ENCODE measurements around the gene ARHGAP32.
"Not testable (repeated sequence)": the region's sequence is repeated elsewhere in the genome, so short reads cannot be mapped to it uniquely, and the experiment has no call there.

ARHGAP32 gene

DNA sequence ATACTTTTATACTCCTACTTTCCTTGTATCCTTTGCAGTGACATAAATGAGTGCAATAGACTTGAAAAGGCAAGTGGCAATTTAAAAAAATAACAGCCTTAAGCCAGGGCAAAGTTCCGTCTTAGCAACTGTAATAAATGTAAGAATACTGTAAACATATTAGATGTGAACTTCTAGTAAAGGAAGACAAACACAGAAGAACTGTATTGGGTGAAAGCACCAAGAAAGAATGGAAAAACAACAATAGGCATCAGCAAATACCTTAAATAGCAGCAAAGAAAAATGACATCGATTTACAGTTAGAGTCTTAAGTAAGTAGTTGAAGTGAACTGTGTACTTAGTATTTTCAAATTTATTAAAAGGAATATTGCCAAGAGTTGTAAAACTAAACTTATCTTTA, 174.0 kb downstream of the ARHGAP32 start:
- DNase-seq, result no peak

DNA sequence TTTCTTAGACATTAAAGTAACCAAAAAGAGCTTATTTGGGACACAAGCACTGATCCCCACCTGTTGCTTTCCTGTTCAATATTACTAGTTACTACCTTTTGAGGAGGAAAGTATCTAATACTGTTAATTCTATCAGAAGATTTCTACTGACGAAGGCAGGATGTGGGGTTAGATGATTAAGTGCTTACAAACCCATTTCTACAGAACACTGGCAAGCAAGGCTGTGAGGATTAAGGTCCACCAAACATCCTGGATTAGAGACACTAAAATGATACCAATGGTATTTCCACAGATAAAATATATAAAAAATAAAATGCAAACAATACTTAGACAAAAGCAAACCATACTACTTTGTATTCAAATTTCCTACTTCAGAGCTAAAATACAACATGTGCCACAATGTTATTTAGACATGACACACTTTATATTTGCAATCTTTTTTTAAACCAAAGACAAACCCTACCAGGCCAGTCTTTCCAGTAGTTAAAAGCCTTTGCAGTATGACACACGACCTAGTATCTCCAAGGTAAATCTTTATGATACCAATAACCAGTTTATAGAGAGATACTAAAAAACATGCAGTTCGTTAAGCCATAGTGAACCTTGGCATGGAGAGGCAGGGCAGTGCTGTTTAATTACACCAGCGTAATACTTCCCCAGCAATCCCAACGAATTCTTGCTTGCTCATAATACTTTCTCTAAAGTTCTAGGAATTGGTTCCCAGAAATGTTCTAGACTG, 178.2 kb downstream of the ARHGAP32 start:
- DNase-seq, result no peak

DNA sequence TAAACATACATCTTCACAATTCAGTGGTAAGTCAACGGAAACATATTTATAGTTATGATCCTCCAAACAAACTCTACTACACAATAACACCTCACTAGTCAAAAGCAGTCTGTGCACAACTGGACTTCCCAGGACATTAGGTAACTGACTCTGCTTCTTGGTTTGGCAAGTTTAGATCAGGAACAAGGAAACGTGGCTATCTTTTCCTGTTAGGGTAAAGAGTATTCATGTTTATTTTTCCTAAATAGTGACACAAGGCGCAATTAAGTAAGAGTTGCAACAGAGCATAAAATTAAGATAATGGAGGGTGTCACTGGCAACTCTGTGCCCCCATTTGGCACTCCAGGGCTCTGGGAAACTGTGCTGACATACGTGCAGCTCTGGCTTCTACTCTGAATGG, 179.2 kb downstream of the ARHGAP32 start:
- DNase-seq, result no peak

DNA sequence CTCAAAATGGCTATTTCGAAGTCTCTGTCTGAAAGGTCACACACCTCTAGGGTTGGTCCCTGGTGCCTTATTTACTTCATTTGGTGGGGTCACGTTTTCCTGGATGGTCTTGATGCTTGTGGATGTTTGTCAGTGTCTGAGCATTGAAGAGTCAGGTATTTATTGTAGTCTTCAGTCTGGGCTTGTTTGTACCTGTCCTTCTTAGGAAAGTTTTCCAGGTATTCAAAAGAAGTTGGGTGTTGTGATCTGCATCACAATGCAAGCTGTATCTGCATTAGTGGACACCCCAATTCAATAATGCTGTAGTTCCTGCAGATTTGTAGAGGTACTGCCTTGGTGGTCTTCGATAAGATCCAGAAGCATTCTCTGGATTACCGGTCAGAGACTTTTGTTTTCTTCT, 186.0 kb downstream of the ARHGAP32 start:
- DNase-seq, result no peak

DNA sequence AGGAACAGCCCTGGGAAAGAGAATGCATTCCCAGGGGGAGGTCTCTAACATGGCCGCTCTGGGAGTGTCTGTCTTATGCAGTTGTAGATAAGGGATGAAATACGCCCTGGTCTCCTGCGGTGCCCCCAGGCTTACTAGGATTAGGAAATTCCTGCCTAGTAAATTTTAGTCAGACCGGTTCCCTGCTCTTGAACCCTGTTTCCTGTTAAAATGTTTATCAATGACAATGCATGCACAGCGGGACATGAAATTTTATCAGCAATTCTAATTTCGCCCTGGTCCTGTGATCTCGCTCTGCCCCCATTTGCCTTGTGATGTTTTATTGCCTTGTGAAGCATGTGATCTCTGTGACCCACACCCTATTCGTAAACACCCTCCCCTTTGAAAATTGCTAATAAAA, 193.0 kb downstream of the ARHGAP32 start:
- not testable (repeated sequence) for DNase-seq

DNA sequence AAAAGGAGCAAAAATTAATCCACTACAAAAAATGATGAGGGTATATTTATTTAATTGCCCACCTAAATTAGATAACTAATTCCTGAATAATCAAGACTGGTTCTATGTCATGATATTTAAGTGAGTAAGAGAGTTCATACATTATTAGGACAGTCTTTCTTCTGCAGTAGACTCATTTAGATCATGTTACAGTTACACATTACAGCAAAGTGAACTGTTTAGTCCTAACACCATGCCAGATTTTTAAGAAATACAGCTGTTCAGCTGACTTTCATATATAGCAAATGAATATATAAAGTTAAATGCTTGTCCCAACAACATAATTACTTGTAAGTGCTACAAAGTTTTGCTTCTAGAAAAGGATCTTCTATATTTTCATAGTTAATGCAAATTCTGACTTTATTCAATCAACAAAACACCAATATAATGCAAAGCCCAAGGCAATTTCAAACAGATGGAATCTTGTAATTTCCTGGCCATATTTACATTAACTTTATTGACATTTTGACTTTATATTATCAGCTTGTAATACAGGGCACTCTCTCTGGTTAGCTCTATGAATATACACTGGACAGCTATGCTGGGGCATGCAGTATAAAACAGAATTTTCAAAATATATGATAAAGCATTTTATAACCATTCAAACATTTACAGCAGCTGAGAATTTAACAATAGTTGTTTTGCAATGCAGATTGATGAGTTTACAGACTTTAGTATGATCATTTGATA, 203.7 kb downstream of the ARHGAP32 start:
- no peak for DNase-seq

DNA sequence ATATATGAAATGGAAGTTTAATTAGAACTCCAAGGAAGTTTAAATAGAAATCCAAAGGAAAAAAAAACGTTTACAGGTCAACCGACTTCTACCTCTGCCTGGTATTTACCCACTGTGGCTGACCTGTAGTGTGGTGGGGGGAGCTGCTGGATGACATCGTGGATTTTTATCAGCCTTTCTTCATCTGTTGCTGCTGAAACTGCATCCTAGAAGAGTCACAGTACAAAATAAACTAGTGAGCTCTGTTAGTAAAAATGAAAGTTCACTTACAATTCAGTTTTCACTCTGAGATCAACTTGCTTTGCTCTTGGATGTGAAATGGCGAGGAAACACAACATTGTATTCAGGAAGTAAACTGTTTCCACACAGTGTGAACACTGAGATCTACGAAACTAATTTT, 206.2 kb downstream of the ARHGAP32 start:
- DNase-seq, result no peak

DNA sequence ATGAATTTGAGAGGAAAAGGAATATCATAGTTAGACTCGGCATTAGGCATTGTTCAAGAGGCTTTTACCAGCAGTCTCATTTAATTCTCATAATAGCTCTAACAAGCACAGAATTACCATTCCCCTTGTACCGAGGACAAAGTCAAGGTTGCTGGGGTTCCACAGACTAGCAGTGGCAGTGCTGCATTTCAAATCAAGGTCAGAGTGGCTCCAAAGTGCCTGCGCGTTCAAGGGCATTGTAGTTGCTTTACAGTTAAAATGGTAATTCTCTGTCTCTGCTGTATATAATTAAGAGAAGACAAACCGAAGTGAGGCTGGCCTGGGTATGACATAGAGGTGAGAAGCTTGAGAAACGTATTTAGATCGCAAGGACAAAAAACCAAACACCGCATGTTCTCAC, 209.1 kb downstream of the ARHGAP32 start:
- no peak for DNase-seq

DNA sequence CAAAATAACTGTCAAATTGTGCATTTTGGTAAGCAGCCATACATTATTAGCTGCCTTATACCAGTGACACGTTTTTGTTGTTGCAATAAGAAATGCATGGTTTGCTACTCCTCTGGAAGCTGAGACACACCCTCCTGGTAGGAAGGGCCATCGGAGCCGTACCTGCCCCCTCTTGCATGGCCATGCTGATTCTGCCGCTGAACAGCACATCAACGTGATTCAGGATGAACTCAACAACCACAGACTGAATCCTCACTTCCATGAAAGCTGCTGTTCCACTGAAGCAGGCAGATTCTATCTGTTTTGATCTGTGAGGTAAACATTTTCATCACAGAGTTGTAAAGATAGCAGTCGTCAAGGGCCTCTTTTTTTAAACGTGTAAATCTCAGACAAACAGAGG, 210.9 kb downstream of the ARHGAP32 start:
- DNase-seq, result no peak

DNA sequence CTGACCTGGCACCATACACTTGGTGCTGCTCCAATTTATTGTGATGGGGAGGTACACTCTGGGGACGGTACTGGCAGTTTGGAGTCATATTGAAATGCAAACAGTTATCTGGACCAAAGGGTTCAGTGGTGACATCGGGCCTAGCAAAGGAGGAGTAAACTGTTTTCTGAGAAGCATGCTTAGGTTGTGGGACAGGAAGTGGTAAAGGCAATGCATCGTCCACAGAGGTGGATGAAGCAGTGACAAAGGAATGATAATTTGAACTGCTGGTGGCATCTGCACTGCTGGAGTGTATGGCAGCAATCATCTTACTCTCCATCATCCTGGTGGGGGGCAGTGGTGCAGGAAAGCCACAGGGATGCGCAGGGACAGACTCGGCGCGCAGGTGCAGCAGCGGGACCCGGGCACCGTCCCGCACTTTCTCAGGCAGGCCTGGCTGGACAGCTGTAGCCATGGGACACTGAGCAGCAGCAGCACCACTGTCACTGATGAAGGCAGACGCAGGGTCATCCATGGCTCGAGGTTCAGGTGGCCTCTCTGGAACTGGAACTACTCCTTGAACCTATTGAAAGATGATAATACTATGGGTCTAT, 221.4 kb downstream of the ARHGAP32 start:
- DNase-seq, result no peak

DNA sequence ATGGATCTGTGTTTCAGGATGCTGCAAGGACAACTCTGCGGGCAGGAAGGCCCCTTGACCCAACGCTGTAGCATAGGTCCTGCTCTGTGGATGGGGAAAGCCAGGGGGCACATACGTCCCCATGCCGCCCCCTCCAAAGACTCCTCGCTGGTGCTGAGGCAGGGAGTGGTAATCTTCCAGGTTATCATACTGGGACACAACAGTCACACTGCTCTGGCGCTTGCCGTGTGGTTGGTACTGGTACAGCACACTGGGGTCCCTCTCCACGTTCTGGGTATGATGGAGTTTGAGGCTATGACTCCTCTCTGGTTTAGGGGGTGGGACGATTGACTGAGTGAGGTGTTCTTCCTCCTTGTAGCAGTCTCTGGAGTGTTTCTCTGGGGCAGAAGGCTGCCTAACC, 223.2 kb downstream of the ARHGAP32 start:
- DNase-seq, result no peak

DNA sequence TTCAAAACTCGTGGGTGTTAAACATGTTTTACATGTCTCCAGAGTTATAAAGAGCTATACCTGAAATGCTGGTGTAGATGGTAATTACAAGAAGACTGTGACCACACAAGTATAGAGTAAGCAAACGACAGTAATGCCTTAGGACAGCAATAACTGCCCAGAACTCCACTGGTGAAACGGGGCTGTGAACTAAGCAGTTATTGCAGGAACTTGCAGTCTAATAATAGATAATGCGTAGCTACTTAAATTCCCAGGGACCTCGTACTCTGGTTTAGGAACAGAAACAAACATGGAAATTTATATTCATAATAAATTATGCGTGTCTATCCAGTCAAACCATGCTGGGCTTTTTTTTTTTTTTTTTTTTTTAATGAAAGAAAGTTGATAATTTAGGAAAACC, 224.5 kb downstream of the ARHGAP32 start:
- no peak for DNase-seq

DNA sequence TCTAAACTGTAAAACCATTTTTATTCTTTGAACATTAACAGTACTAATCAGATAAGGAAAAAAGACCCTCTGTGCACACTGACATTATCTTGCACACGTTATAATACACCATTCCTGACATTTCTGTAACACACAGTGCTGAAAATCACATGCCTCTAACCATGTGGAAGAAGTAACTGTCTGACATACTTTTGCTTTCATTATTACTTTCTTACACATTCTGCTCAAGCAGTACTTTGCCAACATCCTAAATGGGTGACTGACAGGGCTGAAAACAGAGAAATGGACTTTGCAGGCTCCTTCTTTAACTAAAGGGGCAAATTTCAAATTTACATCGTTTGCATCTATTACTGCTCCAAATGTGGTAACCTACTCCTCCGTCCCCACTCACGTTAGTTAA, 226.6 kb downstream of the ARHGAP32 start:
- no peak for DNase-seq

DNA sequence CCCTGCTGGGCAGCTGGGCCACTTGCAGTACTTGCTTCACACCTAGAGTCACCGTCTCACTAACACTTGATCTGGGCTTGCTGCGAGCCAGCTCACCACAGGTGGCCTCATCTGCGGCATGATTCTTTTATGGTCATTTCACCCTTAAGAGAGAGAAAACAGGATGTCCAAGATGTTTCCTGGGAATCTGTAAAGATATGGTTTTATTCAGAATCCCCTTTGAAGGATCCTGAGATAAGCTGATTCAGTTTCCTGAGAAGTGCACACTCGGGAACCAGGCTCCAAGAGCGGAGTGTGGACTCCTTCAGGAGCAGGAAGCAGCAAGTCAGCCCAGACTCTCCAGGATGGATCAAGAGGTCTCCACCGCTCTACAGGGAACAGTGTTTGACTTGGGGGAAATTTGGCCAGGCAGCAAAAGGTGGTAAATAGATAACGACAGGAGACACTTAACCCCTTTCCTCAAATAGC, 227.6 kb downstream of the ARHGAP32 start:
- no peak for DNase-seq

DNA sequence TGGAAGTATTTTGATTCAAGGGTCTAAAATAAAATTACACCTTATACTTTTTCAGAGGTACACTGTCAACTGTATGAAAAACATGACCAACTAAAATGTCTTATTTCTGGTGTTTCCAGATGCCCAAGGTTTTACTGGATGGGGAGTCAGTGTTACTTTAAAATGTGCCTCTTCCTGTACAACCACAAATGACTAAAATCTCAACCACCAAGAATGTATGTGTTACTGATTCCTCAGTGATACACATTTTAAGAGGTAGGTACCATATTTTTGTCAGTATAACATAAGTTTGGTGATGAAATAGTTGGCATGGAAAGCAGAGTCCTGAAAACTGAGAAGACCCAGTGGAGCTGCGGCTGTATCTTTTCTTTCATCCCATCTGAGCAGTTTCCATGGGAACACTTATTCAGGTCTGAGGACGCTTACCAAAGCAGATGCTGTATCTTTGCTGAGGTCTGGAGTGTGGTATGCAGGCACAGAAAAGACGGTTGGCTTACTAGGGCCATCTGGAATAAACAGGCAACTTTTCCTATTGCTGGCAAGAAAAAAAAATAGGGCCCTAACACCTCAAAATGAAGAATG, 228.3 kb downstream of the ARHGAP32 start:
- no peak for DNase-seq

DNA sequence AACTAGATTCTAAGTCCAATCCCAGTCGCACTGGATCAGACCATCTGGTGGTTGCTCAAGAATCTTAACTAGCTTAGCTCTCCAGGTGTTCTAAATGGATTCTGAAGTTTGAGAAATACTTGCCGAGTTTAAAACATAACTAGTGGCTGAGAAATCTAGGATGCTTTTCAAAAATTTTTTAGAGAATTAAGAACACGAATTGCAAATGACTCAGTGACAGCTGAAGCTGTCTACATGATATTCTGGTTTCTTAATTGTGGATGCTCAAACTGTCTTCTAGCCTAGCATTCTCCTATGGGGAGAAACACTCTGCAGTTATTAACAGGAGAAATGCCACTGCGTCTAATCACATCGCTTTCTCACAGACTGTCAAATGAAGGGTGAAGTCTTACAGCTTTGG, 229.2 kb downstream of the ARHGAP32 start:
- DNase-seq, result no peak

DNA sequence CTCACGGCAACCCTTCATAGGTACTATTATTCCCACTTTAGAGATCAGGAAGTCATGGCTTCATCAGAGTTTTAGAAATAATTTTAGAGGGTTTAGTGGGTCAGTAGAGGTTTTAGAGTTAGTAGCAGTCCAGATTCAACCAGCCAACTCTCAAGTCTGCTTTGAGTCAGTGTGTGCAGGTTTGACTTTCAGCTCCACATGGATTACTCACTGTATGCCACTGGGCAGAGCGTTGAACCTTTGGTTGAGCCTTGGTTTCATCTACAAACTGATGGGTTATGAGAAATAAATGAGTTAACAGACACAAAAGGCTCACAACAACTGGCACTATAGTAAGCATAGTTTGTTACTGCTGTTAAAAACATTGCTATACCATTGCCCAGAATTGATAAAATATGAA, 230.5 kb downstream of the ARHGAP32 start:
- DNase-seq, result no peak

DNA sequence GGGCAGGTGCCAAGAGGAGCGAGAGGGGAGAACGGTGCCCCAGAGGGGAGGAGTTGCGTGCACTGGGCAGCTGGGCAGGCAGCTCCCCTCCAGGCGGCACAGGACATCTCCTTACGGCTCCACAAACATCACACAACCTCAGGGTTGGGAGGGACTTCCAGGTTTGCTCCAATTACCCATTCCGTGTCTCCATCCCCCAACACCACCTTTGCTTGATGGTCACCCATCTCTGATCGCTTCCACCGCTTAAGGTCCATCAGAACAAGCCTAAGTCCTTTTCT, 235.0 kb downstream of the ARHGAP32 start:
- no peak for DNase-seq

DNA sequence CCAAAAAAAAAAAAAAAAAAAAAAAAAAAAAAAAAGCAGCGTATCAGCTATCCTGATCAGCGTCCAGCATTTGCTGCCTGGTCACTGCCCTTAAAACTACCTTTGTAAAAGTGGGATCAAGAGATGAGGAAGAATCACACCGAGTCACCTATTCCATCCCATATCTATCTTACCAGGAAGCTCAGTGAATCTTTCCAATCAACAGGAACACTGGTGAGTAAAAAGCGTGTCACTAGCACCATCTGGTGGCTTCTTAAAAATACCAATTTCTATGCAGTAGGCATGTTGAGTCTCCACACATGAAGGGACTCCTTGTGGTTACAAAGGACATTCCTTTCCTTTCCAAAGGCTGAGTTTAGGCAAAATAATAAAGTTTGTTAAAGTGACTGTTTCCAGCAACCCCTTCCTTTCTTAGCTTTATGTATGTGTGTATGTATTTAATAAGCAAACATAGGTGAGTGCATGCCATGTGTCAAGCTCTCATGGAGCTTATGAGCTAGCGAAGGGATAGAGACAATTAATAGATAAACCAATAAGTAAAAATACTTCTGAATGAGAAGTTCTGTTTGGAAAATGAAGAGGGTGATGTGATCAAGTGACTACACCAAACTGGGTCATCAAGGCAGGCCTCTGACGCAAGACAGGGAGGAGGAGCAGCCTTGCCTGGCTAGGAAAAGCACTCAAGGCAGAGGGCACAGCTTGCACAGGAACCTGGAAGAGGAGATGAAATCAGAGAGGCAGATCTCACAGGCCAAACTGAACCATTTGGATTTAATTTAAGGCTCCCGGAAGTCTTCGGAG, 235.5 kb downstream of the ARHGAP32 start:
- DNase-seq, result peak; percentile 51

DNA sequence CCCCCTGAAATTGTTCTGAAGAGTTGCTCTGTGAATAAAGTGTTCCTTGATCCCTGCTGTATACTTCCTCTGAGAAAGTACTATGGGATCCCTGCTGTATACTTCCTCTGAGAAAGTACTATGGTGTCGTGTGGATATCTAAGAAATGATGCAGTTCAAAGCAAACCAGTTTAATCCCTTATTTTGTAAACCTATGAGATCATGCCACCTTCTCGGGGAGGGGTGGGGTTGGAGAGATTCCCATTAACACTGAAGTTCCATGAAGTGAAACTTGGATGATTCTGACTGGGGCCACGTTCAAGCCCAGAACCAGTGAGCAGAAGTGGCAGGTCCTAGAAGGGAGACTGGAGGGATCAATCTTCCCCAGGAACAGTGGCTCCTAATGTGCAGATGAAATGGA, 236.5 kb downstream of the ARHGAP32 start:
- DNase-seq, result no peak

DNA sequence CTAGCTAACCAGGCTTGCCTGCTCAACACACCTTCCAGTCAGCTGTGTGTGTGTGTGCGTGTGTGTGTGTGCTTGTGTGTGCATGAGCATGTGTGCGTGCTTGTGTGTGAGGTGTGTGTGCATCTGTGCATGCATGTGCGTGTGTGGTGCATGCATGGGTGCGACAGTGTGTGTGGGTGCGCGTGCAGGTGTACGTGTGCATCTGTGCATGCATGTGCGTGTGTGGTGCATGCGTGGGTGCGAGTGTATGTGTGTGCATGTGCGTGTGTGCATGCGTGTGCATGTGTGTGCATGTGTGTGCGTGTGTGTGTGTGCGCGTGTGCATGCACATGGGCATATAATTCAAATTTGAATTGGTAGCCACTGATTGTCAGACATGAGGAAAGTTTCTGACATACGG, 239.0 kb downstream of the ARHGAP32 start:
- no peak for DNase-seq

DNA sequence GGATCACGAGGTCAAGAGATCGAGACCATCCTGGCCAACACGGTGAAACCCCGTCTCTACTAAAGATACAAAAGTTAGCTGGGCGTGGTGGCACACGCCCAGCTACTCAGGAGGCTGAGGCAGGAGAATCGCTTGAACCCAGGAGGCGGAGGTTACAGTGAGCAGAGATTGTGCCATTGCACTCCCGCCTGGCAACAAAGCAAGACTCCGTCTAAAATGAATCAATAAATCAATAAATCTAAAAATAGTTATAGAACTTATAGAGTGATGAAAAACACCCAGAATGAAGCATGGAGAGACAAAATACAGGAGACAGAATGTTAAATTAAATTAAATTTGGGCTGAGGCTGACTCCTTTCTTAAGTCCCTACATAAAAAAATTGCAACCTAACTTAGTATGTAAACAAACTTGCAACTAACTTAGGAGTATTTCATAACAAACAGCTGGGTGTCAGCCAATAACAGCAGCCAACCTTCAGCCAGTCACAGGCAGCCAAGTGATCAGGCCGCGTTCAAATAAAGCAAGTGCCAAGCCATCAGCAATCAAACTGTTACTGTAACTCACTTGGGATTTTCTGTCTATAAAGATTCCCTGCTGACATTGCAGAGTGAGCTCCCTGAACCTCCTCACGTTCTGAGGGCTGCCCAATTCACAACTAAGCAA, 242.2 kb downstream of the ARHGAP32 start:
- no peak for DNase-seq

DNA sequence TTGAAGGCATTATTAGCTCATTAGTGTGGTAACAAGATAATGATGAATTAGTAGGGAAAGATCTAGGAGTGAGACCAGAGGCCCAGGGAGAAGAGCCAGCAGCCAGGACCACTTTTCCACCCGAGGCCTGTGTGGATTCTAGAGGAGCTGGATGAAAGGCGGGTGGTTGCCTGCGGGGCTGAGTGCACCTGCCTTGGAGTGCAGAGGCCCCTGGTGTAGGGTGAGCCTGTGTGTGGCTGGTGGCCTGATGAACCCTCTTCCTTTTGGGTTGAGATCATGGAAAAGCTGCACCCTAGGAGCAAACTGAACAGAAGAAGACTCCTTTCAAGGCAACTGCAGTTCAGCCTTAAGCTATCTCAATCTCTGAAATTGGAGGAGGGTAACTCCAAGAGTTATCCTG, 243.5 kb downstream of the ARHGAP32 start:
- no peak for DNase-seq
